GM11168 (cell line): ENCODE results near the gene AZIN2.
"Not testable (repeated sequence)": the region's sequence is repeated elsewhere in the genome, so short reads cannot be mapped to it uniquely, and the experiment has no call there.

Experiments used
- in situ Hi-C: fragments of 300-500 bp; cut with MboI; formaldehyde crosslinking; loops from one replicate; pipeline ENCODE4 v1.12.0; 2022; ENCODE audit warnings: low sequenced_read_pairs; ENCODE audit not compliant: unreplicated experiment

Gene AZIN2

DNA sequence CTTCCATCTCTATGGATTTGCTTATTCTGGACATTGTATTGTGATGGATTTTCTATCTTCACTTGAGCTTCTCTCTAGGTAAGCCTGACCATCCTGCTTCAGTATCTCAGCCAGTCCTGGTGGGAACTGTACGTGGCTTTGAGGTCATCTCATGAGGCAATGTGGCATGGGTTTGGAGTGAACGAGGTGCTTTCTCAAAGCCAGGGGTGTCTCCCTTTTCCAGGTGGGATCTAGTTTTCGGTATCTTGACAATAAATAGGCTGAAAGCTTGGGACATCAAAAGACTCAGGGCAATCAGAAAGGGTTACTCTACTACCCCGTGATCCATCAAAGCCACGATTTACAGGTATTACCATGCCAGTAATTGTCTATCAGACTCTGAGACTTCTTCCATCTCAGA lies 40.8 kb downstream of the AZIN2 start:
- in situ Hi-C loops: no loop called here

DNA sequence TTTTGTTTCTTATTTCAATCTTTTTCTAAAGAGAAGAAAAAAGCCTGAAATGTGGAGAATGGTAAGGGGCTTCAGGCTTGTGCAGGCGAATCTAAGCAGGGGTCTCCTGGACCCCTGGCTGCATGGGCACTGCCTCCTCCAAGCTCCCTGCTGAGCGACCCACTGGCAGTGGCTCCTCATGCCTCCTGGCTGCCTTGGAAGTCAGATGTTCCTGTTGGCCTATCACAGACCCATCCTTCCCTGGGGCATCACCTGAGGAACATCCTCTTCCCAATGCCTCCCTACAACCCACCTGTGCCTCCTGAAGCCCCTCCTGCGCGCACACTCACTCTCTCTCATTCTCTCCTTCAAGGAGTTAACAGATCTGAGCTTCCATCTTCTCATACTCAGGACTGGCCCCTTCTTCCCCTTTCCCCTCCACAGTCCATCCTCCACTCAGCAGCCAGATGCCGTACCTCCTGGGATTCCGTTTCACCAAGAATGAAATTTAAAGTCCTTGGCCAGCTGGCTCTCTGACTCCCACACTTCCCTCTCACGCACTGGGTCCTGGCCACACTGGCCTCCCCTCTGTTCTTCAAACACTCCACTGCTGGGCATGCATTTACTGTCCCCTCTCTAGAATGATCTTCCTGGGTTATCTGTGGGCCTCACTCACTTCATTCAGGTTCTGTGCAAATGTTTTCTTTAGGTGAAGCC lies 41.7 kb downstream of the AZIN2 start:
- in situ Hi-C loops: no loop called here

DNA sequence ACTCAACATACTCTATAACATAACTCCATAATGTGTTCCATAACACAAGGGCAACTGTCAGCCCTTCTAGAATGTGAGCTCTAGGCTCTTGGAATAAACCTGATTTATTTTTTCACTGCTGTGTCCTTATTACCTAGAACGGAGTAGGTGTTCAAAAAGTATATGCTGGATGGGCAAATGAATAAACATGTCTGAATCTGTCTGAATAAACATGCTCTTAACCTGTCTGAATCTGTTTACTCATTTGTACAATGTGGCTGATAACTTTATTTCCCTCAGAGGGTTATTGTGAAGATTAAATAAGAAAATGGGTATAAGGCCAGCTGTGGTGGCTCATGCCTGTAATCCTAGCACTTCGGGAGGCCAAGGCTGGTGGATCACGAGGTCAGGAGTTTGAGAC lies 42.3 kb downstream of the AZIN2 start:
- in situ Hi-C loops: no loop called here

DNA sequence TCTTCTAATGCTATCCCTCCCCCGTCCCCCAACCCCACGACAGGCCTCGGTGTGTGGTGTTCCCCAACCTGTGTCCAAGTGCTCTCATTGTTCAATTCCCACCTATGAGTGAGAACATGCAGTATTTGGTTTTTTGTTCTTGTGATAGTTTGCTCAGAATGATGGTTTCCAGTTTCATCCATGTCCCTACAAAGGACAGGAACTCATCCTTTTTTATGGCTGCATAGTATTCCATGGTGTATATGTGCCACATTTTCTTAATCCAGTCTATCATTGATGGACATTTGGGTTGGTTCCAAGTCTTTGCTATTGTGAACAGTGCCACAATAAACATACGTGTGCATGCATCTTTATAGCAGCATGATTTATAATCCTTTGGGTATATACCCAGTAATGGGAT lies 43.7 kb downstream of the AZIN2 start:
- in situ Hi-C loops: not testable (repeated sequence)

DNA sequence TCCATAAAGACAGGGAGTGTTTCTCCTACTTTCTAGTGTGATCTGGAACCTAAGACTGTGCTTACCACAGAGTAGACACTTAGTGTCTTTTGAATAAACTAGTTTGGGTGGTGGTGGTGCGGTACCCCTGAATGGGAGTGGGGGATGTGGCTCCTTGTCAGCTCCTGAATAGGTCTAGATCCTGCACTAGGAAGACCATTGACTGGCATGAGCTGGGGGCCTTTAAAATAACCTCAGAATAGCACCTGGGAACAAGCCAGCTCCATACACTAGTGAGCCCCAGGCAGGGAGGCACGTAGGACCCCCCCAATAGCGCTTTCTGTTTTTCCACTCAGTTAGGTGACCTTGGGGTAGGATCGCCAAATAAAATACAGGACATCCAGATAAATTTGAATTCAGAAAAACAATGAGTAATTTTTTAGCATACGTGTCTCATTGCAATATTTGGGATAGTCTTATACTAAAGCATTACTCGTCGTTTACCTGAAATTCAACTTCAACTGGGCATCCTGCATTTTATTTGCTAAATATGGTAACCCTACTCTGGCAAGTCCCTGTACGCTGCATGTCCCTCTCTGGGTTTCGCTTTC lies 45.6 kb downstream of the AZIN2 start:
- in situ Hi-C loops: no loop called here

DNA sequence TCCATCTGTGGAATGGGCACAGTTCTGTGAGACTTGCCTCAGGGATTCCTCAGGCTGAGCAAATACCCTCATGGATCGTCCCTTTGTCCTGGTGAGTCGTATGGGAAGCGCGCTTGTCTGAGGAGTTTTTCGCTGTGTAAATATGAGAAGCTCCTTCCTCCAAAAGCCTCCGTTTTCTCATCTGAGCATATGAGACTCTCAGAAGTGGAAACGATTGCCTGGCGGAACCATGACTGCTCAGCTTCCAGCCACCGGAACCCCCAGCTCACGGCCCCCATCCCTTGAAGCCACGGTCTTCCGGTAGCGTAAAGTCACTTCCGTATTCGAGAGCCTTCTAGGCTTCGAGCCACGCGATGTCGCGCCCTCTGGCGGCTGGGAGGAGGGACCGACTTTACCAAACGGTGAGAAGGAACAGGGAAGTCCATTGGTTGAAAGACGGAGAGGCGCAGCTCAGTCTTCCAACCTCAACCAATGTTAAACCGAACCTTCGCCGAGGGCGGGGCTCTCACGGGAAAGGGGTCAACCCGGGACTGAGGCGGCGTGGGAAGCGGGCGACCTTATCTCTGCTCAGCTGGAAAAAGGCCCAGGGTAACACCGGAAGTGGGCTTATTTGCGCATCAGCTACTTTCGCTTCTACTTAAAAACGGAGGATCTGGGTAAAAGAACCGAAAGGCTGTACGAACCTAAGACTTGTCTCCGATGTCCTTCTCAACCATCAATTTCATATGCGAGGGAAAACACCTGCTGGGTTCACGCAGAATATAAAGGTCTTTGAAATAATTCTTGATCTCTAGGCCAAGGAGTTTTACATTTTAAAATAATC lies 46.3 kb downstream of the AZIN2 start:
- in situ Hi-C loops: no loop called here

DNA sequence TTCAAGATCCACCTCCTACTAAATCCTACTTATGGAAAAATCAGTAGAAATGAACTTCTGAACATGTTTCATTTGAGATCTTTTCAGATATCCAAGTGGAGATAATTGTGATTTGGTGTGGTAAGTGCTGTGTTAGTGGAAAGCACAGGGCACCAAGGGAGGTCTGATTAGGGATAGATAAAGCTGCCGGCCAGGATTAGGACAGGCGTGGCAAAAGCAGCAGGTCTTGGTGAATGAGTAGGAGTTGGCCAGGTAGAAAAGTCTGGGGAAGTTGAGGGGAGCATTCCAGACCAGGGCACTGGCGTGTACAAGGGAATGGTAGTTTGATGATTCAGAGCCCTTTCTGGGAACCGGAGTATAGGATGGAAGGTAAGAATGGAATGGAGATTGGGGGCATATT lies 47.8 kb downstream of the AZIN2 start:
- in situ Hi-C loops: no loop called here

DNA sequence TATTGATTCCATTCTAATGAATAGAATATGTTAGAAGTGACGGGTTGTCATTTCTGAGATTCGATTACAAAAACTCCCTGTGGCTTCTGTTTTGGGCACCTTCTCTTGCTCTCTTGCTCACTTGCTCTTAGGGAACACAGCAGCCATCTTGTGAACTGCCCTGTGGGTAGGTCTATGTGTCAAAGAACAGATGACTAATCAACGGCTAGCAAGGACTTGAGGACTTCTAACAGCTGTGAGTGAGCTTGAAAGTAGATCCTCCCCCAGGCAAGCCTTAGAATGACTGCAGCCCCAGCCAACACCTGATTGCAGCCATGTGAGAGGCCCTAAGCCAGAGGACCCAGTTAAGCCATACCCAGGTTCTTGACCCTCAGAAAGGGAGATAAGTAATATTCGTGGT lies 49.3 kb downstream of the AZIN2 start:
- in situ Hi-C loops: no loop called here

DNA sequence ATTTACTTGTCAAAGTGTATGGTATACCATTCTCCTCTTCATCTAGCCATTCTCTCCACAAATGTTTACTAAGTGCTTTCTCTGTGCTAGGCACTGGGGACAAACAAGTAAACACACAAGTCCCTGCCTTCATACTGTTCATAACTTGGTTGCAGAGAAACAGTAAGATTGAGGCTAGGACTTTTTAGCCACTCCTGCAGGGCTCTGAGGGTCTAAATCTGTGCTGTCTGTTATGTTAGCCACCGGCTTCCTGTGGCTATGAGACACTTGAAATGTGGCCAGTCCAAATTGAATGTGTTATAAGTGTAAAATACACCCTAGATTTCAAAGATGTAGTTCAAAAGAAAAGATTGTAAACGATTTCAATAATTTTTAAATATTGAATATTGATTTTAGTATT lies 50.2 kb downstream of the AZIN2 start:
- in situ Hi-C loops: no loop called here

DNA sequence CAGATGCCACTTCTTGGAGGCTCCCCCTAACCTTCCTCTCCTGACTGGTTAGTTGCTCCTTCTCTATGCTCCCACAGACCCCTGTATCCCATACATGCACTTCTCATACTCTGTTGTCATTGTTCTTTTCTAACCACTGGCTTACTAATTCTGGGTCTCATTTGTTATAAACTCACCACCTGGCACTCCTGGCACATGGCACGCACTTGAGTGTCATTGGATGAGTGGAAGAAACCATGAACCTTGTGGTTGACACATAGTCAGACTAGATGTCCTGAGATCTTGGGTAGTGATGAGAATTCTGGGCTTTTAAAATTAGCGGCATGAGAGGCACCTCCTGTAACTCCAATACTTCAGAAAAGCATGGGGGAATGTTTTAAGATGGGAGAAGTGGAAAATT lies 51.6 kb downstream of the AZIN2 start:
- in situ Hi-C loops: no loop called here

DNA sequence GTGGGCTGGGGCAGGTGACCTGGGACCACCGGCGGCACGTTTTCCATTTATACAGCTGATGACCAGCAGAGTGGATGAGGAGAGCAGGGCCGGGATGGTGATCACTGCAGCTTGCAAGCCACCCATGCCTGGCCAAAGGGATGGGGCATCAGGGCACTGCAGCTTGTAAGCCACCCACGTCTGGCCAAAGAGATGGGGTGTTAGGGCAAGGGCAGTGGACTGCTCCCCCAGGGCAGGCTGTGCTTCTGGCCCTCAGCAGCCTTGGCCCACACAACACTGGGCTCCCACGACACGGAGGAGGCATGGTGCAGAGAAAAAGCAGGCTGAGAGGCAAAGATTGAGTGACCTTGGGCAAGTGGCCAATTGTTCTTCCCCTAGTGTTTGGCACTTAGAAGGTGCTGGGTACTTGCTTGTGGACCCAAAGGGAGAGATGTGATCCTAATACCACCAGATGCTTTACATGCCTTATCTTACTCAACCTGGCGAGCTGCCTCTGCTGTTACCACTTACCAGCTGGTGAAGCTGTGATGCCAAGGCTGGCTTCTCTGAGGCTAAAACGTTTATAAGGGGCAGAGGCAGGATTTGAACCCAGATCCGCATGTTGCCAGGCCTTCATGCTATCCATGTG lies 52.6 kb downstream of the AZIN2 start:
- in situ Hi-C loops: no loop called here

DNA sequence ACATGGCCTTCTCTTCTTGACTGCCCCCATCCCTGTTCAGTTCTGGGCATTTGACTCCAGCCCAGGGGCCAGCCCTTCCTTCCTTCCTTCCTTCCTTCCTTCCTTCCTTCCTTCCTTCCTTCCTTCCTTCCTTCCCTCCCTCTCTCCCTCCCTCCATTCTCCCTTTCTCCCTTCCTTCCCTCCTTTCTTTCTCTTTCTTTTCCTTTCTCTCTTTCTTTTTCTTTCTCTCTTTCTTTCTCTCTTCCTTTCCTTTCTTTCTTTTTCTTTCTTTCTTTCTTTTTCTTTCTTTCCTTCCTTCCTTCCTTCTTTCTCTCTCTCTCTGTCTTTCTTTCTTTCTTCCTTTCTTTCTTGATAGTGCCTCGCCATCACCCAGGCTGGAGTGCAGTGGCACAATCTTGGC lies 55.1 kb downstream of the AZIN2 start:
- in situ Hi-C loops: not testable (repeated sequence)

DNA sequence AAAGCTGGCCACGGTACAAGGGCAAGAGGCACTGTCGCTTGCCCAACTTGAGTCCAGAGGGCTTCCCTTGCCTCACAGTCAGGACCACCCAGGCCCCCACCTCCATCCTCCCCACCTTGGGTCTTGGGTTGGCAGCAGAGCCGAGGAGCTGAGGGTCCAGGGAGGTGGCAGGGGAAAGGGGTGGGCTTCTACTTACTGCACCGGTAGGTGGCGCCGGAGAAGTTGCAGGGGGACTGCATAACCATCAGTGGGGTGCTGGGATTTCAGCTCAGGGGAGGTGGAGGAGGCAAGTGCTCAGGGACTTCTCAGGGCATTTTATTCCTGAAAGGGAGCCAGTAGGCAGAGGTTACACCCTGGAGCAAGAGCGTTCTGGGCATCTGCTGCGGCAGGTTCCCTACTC lies 56.8 kb downstream of the AZIN2 start:
- in situ Hi-C loops: no loop called here

DNA sequence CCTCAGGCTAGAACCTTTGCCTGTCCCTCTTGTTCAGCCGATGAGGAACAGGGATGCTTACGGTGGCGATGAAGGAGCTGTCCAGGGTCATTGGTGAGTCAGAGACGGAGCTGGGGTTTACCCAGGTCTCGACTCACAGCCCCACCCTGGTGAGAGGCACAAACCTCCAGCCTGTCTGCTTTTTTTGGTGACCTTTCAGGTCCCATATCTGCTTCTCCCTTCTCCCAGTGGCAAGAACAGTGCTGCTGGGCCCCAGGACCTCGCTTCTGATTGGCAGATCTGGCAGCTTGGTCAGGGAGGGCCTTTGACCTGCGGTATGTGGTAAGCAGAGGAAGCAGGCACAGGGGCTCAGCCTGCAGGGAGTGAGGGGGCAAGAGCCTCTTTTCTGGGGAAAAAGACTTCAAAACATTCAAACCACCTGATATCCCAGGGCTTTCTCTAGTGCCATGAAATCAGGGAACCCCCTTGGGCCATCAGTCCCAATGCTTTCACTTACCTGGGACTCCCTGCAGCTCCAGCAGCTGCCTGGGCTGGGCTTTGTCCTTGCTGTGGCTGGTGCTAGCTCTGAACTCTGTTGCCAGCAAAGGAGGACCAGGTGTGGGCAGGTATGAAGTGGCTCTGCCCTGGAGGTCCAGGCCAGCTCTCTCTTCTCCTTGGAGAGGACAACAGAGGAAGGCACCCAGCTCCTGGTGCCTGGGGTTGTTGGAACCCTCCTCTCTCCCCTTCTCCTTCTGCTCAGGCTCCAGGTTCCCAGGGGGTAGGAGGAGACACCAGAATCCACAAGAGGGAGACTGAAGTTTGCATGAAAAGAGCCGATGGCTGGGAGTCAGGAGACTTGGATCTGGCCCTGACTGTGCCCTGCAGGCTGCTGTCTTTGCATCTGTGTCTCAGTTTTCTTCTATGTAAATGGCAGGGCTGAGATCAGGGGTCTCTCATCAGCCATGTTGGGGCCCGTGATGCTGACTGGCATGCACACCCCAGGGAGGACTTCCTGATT lies 59.5 kb downstream of the AZIN2 start:
- in situ Hi-C loops: no loop called here

DNA sequence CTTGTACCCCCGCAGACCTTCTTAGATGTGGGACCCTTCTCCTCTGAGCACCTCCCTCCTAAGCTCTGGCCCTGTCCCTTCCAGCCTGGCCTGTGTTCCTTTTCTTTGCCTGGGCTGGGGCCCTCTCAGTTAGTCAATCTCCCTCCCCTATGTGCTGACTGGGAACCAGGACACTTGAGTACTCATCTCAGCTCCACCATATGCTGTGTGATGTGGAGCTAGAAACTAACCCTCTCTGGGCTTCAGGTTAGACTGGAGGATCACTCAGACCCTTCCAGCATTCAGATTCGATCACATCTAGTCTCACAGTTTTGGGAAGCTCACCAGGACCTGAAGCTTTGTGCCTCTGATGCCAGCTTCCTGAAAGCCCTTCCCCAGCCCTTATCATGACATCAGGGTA lies 60.3 kb downstream of the AZIN2 start:
- in situ Hi-C loops: no loop called here

DNA sequence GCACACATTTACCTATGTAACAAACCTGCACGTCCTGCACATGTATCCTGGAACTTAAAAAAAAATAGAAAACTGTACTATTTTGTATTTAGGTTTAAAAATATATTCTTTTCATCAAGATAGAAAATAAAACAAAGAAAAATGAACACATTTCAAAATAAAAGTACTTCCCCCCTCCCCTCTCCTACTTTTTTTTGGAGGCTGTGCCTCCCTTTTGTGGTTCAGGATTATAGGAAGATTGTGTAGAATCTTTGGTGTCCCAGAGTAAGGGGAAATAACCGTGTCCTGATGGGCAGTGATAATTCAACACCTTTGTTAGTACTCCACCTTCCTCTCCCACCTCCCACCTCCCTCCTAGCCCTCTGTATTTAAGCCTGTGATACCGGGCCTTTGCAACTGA lies 60.8 kb downstream of the AZIN2 start:
- in situ Hi-C loops: no loop called here

DNA sequence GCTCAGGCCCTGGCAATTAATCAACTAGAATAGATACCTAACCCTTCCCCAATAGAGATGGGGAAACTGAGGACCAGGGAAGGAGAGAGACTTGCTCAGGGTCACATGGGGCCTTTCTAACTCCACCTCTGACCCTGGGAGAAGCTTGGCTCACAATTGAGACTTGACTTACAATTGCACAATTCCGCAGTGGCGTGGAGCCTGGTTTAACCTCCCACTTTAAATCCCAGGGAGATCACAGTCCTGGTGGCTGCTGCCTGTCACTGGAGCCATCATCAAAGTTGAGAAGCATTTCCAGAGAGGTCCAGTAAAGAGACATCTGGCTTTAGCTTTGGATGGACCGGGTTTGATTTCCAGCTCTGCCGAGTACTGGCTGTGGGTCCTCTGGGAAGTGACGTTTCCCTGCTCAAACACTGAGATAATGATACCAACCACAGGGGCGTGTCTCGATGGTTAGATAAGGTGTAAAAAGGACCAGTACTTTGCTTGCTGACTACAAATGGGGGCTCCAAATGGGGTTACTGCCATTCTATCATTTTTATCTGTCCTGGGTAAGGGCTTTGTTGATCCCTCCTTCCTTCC lies 61.6 kb downstream of the AZIN2 start:
- in situ Hi-C loops: no loop called here

DNA sequence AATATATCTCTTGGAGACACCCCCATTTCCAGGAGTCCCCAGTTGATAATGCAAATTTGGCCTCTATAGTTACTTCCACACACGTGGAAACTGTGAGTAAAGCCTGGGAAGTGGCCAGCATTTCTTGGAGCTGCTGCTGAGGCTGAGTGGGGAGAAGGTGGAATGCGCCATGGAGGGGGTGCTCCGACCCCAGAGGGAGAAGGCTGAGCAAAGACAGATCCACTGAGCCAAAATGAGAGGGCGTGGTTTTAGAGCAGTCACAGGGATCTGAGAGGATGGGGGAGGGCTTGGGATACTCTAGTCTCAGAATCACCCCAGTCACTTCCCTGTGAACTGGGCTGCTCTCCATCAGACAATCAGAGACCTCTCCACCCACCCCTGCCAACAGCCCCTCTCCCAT lies 62.2 kb downstream of the AZIN2 start:
- in situ Hi-C loops: no loop called here

DNA sequence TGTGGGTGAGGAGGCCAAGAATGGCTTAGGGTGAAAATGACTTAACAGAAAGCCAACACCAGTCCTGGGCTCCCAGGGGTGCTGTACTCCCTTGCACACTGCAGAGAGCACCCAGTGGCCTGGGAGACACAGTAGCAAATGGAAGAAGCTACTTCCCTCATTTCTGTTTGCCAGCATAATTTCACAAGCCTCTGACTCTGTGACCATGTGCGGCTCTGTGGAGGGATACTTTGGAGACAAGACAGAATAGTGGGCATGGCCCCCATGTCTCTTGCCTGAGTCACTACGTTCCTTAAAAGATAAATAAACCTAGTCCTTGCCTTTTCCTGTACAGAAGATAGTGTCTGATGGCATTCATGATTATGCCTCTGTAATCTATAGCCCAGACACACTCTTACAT lies 62.7 kb downstream of the AZIN2 start:
- in situ Hi-C loops: no loop called here

DNA sequence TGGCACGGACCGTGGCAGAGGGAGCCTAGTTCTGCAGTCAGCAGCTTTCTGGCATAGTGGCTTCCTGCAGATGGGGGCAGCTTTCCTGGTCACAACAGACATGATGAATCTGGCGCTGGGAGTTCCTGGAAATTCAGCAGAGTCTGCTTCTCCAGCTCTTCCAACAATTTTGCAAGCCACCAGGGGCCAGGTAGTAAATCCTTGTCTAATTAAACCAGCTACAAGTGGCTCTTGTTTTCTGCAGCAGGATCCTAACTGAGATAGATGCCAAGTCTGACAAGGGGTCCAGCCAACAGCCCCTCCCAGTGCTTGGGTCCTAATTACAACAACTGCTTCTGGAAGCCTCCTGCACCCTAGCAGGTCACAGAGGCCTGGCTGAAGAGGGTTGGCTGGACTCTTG lies 65.0 kb downstream of the AZIN2 start:
- in situ Hi-C loops: no loop called here
